ENCODE measurements around the gene STPG1.

STPG1 gene

GRCh38 chr1:24322470-24323177 lies 91.0 kb downstream of the STPG1 start:
- no peak for ATAC-seq (replicated peaks)
- Mint-ChIP-seq H3K27me3 (peaks cover 75 to 83% of the 10 kb centered on the region in 2 donors), H3K9me3 (no peaks in the 10 kb centered on the region), H3K4me1 (peaks cover 23 to 46% of the 10 kb centered on the region in 2 donors), H3K27ac (peak overlapping the region; percentile 91), H3K36me3 (no peaks in the 10 kb centered on the region), H3K4me3 (peak overlapping the region; percentile 84 to 91)
- no peak for DNase-seq

- Mint-ChIP-seq H3K27me3 (peaks cover 74 to 83% of the 10 kb centered on the region in 2 donors), H3K36me3 (no peaks in the 10 kb centered on the region), H3K27ac (peak overlapping the region; percentile 91), H3K4me3 (peak overlapping the region; percentile 84 to 91), H3K9me3 (no peaks in the 10 kb centered on the region), H3K4me1 (peaks cover 23 to 49% of the 10 kb centered on the region in 2 donors)
- ATAC-seq (replicated peaks) (peak; percentile 83 to 84), DNase-seq (peak; percentile 48)
Measured at GRCh38 chr1:24321697-24322469, 91.7 kb downstream of the STPG1 start.

GRCh38 chr1:24321126-24321525 lies 92.5 kb downstream of the STPG1 start:
- no peaks in the 10 kb centered on the region for H3K9me3 Mint-ChIP-seq
- H3K36me3 Mint-ChIP-seq: no peaks in the 10 kb centered on the region
- ATAC-seq (replicated peaks) (no peak), DNase-seq (no peak)
- peaks cover 73 to 82% of the 10 kb centered on the region in 2 donors for H3K27me3 Mint-ChIP-seq
- H3K4me3 Mint-ChIP-seq: peak overlapping the region in 1 of 2 donors; percentile 91
- peak overlapping the region; percentile 14 for H3K27ac Mint-ChIP-seq
- peaks cover 23 to 54% of the 10 kb centered on the region in 2 donors for H3K4me1 Mint-ChIP-seq

GRCh38 chr1:24319962-24320361 lies 93.6 kb downstream of the STPG1 start:
- H3K4me3 Mint-ChIP-seq: no peak overlapping the region
- peaks cover 23 to 54% of the 10 kb centered on the region in 2 donors for H3K4me1 Mint-ChIP-seq
- H3K9me3 Mint-ChIP-seq: no peaks in the 10 kb centered on the region
- DNase-seq (no peak), ATAC-seq (replicated peaks) (no peak)
- H3K27ac Mint-ChIP-seq: no peak overlapping the region
- no peaks in the 10 kb centered on the region for H3K36me3 Mint-ChIP-seq
- H3K27me3 Mint-ChIP-seq: peaks cover 66 to 82% of the 10 kb centered on the region in 2 donors

- Mint-ChIP-seq H3K27ac (no peak within 1 kb of the TSS), H3K9me3 (no peaks in the 10 kb centered on the region), H3K36me3 (no peaks in the 10 kb centered on the region), H3K4me1 (peaks cover 23 to 54% of the 10 kb centered on the region in 2 donors), H3K4me3 (peak within 1 kb of the TSS; percentile 21 to 60), H3K27me3 (peaks cover 62 to 78% of the 10 kb centered on the region in 2 donors)
- no peak for ATAC-seq (replicated peaks)
- DNase-seq: no peak
Measured at GRCh38 chr1:24319312-24319863, 94.2 kb downstream of the STPG1 start, which contains the start of gene GRHL3. Gene GRHL3, plus strand, starts transcription at chr1:24319357. Its CDS starts 195 bp downstream, at chr1:24319552.

GRCh38 chr1:24318615-24319311 lies 94.8 kb downstream of the STPG1 start:
- H3K4me1 Mint-ChIP-seq: peaks cover 23 to 54% of the 10 kb centered on the region in 2 donors
- DNase-seq (no peak), ATAC-seq (replicated peaks) (no peak)
- peaks cover 61 to 76% of the 10 kb centered on the region in 2 donors for H3K27me3 Mint-ChIP-seq
- no peaks in the 10 kb centered on the region for H3K36me3 Mint-ChIP-seq
- H3K27ac Mint-ChIP-seq: no peak overlapping the region
- H3K4me3 Mint-ChIP-seq: peak overlapping the region; percentile 21 to 60
- no peaks in the 10 kb centered on the region for H3K9me3 Mint-ChIP-seq

GRCh38 chr1:24317956-24318614 lies 95.5 kb downstream of the STPG1 start:
- Mint-ChIP-seq H3K27ac (no peak overlapping the region), H3K4me1 (peaks cover 23 to 54% of the 10 kb centered on the region in 2 donors), H3K36me3 (no peaks in the 10 kb centered on the region), H3K9me3 (no peaks in the 10 kb centered on the region), H3K27me3 (peaks cover 62 to 76% of the 10 kb centered on the region in 2 donors), H3K4me3 (no peak overlapping the region)
- DNase-seq: no peak
- no peak for ATAC-seq (replicated peaks)

GRCh38 chr1:24317081-24317480 lies 96.5 kb downstream of the STPG1 start:
- ATAC-seq (replicated peaks) (no peak), DNase-seq (no peak)
- H3K4me1 Mint-ChIP-seq: peaks cover 18 to 44% of the 10 kb centered on the region in 2 donors
- H3K4me3 Mint-ChIP-seq: no peak overlapping the region
- peaks cover 56 to 71% of the 10 kb centered on the region in 2 donors for H3K27me3 Mint-ChIP-seq
- H3K9me3 Mint-ChIP-seq: no peaks in the 10 kb centered on the region
- H3K27ac Mint-ChIP-seq: no peak overlapping the region
- no peaks in the 10 kb centered on the region for H3K36me3 Mint-ChIP-seq

GRCh38 chr1:24316645-24317044 lies 96.9 kb downstream of the STPG1 start:
- Mint-ChIP-seq H3K27me3 (peaks cover 55 to 70% of the 10 kb centered on the region in 2 donors), H3K27ac (no peak overlapping the region)
- ATAC-seq (replicated peaks): peak in 1 of 2 donors; percentile 44

GRCh38 chr1:24315391-24315790 lies 98.2 kb downstream of the STPG1 start:
- Mint-ChIP-seq H3K36me3 (no peaks in the 10 kb centered on the region), H3K27me3 (peaks cover 46 to 63% of the 10 kb centered on the region in 2 donors), H3K9me3 (no peaks in the 10 kb centered on the region), H3K27ac (no peak overlapping the region), H3K4me1 (peaks cover 14 to 30% of the 10 kb centered on the region in 2 donors), H3K4me3 (no peak overlapping the region)
- DNase-seq (no peak), ATAC-seq (replicated peaks) (no peak)

More at GRCh38 chr1:24316645-24317044, 96.9 kb downstream of the STPG1 start:
- H3K4me1 Mint-ChIP-seq: peaks cover 18 to 40% of the 10 kb centered on the region in 2 donors
- H3K36me3 Mint-ChIP-seq: no peaks in the 10 kb centered on the region
- no peak overlapping the region for H3K4me3 Mint-ChIP-seq
- H3K9me3 Mint-ChIP-seq: no peaks in the 10 kb centered on the region
- no peak for DNase-seq

- Mint-ChIP-seq H3K27ac (no peak overlapping the region), H3K4me3 (no peak overlapping the region), H3K36me3 (no peaks in the 10 kb centered on the region), H3K4me1 (peaks cover 0 to 4% of the 10 kb centered on the region in 2 donors), H3K9me3 (no peaks in the 10 kb centered on the region), H3K27me3 (peaks cover 21 to 51% of the 10 kb centered on the region in 2 donors)
- DNase-seq (no peak), ATAC-seq (replicated peaks) (no peak)
Measured at GRCh38 chr1:24311741-24312140, 101.8 kb downstream of the STPG1 start.

GRCh38 chr1:24311234-24311633 lies 102.3 kb downstream of the STPG1 start:
- no peak for ATAC-seq (replicated peaks)
- DNase-seq: no peak
- H3K9me3 Mint-ChIP-seq: no peaks in the 10 kb centered on the region
- peaks cover 19 to 50% of the 10 kb centered on the region in 2 donors for H3K27me3 Mint-ChIP-seq
- H3K27ac Mint-ChIP-seq: no peak overlapping the region
- H3K4me3 Mint-ChIP-seq: no peak overlapping the region
- no peaks in the 10 kb centered on the region for H3K36me3 Mint-ChIP-seq
- no peaks in the 10 kb centered on the region for H3K4me1 Mint-ChIP-seq

GRCh38 chr1:24309762-24310485 lies 103.7 kb downstream of the STPG1 start:
- no peaks in the 10 kb centered on the region for H3K4me1 Mint-ChIP-seq
- H3K27ac Mint-ChIP-seq: no peak overlapping the region
- ATAC-seq (replicated peaks) (no peak), DNase-seq (no peak)
- H3K27me3 Mint-ChIP-seq: peaks cover 24 to 46% of the 10 kb centered on the region in 2 donors
- H3K9me3 Mint-ChIP-seq: no peaks in the 10 kb centered on the region
- H3K36me3 Mint-ChIP-seq: no peaks in the 10 kb centered on the region
- H3K4me3 Mint-ChIP-seq: no peak overlapping the region

Measured in stimulated activated naive B cell treated with anti-CD40 and anti-IgM and Interleukin-4, amounts not matched to agents 10 μg/mL and 1 μg/mL and 100 μg/mL, for 72 hours (primary cell).